Fibroblast of skin of abdomen (primary cell): ENCODE data around the gene EIF2D.

ENCODE experiments used
- DNase-seq: peaks from one replicate; pipeline ENCODE4 v3.0.0-alpha.2; 2013

Gene EIF2D

GRCh38 chr1:206568779-206569352, 43.4 kb downstream of the EIF2D start:
- no peak for DNase-seq

GRCh38 chr1:206568256-206568655, 44.0 kb downstream of the EIF2D start:
- DNase-seq, result no peak

DNA sequence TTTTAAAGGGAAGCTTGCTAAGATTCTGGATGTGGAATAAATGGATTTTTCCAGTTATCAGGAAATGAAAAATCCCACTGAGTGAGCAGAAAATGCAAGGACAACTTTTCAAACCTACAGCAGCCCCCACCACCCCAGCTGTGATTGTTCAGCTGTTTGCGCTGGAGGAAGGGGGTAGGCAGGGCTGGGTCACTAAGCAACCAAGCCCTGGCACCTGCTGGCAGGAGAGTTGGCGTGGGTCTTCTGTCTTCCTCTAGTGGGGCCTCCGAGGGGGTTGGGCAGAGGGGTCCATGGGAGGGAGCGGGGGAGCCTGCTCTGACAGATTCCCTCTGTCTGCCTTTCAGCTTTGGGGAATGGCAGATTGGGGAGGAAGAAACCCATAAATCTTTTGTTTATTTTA, 45.3 kb downstream of the EIF2D start:
- no peak for DNase-seq

- no peak for DNase-seq
Measured at GRCh38 chr1:206565995-206566394, 46.3 kb downstream of the EIF2D start.

GRCh38 chr1:206563367-206564207, 48.7 kb downstream of the EIF2D start:
- no peak for DNase-seq

DNA sequence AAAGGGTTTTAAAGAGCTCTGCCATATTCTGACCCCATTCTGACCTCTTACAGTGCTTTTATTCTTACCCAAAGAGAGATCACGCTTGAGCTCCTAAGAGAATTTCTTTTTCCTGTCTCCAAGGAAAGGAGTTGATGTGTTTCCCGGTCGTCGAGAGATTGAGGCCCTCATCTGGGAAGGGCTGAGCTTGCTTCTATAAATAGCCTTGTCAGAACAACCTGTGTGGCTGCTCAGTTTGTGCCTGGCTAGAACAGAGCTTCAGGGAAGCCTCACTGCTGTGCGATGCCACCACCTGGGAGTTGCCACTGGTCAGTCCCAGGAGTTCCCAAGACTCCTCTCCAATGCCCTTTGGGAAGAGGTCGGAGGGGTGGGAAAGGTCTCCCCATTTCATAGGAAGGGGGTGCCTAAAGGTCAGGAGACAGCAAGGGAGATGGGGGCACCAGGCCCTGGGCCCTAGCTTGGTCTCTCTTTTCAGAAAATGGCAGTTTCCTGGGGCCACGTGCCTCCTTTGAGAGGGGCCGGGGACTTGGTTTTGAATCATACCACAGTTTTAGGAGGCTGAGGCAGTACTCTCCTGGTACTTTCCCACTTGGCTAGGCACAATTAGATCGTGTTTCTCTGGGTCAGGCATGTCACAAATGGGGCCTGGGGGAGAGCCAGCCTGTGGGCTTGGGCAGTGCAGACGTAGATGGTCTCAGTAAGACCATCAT, 52.1 kb downstream of the EIF2D start:
- no peak for DNase-seq

GRCh38 chr1:206559672-206559995, 52.6 kb downstream of the EIF2D start:
- no peak for DNase-seq

DNA sequence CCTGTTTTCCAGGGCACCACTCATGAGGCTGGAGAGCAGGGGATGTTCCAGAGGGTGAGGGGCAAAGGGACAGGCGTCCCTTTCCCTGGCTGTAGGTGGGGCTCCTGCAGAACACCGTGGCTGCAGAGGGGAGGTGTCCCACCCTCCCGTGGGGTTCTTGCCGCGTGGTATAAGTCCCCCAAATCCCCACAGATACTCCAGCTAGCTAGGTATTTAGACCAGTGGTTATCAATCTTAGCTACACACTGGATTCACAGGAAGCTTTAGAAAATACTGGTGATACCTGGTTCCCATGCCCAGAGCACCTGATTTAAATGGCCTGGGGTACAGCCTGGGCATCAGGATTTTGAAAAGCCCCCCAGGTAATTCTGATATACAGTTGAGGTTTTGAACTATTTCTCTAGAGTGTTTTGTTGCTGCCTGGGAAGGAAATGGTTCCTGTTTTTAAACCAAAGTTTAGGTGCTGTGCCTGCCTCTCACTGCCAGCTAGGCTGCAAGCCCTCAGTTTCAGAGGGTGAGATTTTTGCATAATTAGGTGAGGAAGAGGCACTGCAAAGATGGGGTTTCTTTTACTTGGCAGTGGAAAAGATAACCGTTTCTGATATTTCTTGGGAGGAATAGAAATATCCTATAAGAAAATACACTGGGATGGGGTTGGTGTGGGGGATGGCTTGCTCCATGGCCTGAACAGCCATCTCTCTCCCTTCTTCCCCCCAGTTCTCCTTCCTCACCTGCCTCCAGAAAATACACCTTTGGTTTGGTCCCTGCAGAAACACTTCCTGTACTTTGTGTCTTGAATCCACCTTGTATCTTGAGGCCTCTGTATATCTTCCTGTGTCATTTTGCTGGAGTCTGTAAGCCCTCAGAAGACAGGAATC, 53.2 kb downstream of the EIF2D start:
- DNase-seq, result no peak

DNA sequence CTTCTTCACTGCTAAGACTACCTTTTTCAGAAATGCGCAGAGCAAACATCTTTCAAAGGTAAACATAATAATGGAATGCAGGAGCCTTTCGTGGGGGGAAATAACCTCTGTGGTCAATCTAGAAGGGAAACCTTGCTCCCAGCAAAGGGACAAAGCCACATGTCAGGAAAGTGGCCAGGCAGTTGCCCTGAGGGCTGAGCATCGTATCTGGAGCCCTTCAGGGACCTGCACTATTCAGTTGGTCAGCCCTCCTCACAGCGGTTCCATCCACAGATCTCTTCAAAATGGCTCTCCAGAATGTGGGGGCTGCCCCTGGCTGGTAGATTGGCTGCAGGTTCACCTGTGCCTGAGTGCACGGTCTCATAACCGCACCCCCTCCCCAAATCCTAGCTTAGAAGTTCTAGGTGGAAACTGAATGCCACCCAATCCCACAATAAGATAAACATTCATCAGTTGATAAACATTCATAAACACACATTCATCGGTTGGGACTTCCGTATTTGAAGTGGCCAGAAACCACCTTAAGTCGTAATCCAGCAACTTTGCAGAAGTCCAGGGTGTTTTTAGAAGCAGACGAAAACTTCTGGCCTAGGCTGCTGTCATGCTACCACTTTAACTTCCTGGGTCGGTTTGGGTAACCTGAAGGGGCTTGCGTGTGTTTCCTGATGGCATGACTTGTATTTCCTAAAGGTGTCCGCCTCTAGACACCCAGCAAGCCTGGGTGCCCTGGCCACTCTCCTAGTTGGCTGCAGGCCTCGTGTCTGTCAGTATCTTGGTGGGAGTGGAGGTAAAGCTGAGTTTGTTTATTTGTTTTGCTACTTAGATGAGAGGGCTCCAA, 54.4 kb downstream of the EIF2D start:
- DNase-seq, result no peak

- DNase-seq, result peak; percentile 31
Measured at GRCh38 chr1:206556750-206557635, 55.3 kb downstream of the EIF2D start.

GRCh38 chr1:206556047-206556749, 56.1 kb downstream of the EIF2D start:
- no peak for DNase-seq

GRCh38 chr1:206555473-206555935, 56.8 kb downstream of the EIF2D start:
- no peak for DNase-seq

GRCh38 chr1:206554701-206555472, 57.4 kb downstream of the EIF2D start:
- no peak for DNase-seq

DNA sequence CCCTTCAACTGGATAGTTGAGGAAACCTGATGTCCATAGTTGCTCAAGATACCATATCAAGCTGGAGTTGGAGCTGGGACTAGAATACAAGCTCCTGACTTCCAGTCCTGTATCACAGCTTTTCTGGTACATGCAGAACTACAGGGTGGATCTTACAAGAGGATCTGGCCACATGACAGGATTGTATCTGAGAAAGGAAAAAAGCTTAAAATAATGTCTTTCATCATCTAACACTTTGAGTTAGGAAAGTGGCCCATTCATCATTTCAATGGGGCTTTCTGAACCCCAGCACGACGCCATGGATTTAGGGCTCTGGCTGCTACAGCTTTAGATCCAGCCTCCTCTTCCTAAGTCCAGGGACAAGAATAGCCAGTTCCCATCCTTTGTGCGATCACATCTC, 58.1 kb downstream of the EIF2D start:
- no peak for DNase-seq

DNA sequence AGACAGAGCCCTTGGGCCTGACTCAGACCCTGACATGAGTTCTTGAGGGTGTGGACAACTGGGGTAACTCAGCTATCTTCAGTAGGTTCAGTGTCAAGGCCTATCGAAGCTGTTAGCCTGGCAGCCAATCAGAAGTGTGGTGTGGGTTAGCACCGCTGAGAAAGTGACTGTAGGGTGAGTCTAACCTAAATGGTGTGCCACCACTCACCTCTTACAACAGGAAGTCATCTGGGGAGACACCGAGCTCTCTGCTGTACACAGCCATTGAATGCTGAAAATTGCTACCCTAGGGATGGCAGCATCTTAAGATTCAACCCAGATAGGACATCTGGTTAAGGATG, 60.3 kb downstream of the EIF2D start:
- DNase-seq, result no peak

DNA sequence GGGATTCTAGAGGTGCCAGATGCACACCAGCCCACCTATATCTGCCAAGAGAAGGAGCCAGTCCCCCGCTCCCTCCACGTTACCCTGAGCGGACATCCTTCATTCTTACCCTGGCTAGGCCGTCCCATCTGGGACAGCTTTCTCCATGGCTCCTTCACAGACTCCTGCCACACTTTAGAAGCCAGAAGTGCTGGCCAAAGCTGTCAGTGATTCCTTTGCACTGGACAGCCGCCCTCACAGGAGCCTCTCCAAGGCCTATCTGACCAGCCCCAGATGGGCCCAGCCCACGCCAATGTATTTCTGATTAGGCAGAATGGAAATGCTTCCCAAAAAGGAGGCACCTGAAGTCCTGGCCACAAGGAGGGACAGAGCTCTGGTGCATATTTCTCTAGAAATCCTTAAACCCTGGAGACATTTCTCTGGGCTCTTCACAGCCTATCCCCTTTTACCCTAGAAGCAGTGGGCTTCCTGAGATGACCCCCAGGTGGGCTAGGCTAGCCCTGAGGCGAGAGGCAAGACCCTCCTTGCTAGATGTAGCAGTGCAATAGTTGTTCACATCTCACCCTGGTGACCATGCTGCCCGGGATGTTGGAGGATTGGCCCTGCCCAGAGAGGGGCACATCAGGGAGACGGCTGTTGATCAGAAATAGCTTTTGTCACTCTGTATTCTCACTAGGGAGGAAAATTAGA, 60.8 kb downstream of the EIF2D start:
- DNase-seq, result no peak

GRCh38 chr1:206550446-206550845, 61.8 kb downstream of the EIF2D start:
- no peak for DNase-seq

- DNase-seq, result no peak
Measured at GRCh38 chr1:206547104-206547503, 65.2 kb downstream of the EIF2D start.

- no peak for DNase-seq
Measured at GRCh38 chr1:206545351-206545750, 66.9 kb downstream of the EIF2D start.
